Glomerular endothelial cell (primary cell): ENCODE results near the gene PADI2. TPM values are rescaled to one million over a fixed set of nuclear protein-coding genes. Genes with fewer than 3 reads are reported as not detected.

Experiments used
- DNase-seq: peaks from one replicate; pipeline ENCODE4 v3.0.0-alpha.2; 2011; ENCODE audit warnings: low read depth, low spot score; ENCODE audit errors: extremely low read depth
- total RNA-seq: library from RNA; depleted of rRNA; stranded (reverse); fragments of >200 nt; gene quantifications from 2 replicates; pipeline ENCODE4 v1.2.3, GENCODE V29; 2015

Gene PADI2
- total RNA-seq, 1 donor from 2014 or later, result 0.18 TPM

GRCh38 chr1:17060306-17060749 lies 58.9 kb downstream of the PADI2 start:
- no peak for DNase-seq

DNA sequence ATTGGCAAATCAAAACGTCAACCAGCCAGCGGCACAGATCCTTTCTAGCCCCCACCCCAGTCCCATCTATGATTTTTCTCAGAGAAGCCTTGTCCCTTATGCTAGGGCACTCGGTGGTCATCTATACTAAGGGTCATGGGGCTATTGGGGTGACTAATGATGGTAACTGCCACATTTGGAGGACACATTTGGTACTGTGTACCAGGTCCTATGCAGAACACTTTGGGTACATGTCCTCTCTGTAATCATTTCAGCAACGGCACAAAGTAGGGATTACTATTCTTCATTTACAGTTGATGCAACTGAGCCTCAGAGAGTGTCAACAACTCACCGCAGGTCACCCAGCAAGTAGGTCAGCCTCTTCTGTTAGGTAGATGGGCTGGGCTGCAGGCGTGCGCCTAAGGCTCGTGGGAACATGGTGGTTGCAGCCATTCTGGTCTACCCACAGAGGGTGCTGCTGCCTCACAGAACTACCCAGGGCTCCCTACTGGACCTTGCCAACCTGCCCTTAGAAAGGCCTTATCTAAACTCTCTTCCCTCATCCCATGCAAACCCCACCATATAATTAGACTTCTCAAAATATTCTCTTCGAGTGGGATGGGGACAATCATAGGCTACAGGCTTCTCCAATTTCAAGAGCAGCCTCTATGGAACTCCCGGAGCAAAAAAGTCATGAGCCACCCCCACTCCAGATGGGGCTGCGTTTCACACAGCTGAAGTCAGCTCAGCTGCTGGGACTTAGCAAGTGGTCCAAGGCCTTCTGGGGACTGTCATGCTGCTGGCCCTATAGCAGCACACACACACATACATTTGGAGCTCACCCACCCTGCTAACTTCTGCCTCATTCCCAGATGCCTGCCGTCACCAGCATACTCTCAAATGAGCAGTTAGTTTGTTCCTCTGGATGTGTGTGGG lies 59.6 kb downstream of the PADI2 start:
- no peak for DNase-seq

DNA sequence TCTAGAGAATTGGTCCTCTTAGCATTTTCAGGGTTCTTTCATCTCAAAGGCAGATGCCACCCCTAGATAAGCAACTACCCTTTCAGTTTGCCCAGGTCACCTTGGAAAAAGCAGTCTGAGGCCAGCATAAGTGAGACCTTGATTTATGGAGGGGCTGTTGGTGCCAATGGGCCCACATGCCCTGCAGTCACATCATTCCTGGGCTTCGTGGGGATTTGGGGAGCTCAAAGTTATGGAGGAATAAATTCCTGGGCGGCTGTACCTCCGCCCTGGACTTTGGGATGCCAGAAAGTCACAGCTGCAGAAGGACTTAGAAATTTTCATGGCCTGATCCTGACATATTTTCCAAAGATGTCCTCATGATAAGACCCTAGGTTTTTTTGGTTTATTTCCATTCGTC lies 62.7 kb downstream of the PADI2 start:
- DNase-seq, result no peak

DNA sequence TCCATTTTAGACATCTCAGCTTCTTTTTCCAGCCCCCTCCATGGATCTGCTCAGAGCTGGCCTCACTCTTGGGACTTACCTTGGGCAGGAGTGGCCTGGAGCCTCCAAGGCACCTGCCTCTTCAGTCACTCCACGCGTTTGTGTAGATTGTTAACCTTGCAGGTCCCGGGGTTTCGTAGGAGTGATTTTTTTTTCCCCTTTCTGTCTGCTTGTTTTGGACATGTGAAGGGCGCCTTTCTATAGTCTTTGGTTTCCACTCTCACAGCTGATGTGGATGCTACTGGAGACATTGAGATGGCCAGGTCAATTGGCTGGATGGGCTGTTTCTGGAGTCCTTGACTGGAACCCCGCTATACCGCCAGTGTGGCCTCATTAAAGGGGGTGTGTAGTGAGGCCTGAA lies 63.5 kb downstream of the PADI2 start:
- DNase-seq, result no peak

DNA sequence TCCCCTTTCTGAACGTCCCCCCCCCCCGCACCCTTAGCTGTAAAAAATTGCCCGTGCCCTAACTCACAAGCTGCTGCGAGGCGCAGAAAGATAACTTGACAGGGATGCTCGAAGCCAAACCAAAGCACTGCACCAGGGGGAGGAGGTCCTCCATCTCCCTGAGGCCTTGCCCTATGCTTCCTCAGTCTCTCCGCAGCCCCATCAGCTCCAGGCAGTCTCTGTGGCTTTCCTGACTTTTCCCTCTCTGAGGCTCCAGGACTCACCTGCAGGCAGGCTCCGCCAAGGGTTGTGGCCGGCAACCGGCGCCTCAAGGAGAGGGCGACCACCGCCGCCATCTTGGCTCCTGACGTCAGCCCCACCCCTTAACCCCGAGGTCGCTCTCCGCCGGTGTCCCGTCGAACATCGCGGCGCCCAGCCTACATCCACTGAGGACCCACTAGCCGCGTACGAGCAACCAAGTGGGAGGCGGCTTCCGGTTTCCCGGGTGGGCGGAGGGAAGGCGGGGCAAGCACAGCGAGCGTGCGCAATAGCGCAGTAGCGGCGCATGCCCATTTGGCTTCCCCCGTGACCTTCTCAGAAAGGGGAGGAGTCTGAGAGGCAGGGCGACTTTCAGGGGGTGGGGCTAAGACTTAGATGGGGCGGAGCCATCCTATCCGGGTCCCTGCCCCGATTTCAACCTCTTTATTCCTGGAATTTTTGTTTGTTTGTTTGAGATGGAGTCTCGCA lies 65.4 kb downstream of the PADI2 start, which contains the start of gene SDHB:
TSS of gene SDHB (minus strand) at position 348 of the 726 bp plus-strand sequence. CDS start at position 335, 13 bp downstream.
- DNase-seq, result peak; percentile 87

DNA sequence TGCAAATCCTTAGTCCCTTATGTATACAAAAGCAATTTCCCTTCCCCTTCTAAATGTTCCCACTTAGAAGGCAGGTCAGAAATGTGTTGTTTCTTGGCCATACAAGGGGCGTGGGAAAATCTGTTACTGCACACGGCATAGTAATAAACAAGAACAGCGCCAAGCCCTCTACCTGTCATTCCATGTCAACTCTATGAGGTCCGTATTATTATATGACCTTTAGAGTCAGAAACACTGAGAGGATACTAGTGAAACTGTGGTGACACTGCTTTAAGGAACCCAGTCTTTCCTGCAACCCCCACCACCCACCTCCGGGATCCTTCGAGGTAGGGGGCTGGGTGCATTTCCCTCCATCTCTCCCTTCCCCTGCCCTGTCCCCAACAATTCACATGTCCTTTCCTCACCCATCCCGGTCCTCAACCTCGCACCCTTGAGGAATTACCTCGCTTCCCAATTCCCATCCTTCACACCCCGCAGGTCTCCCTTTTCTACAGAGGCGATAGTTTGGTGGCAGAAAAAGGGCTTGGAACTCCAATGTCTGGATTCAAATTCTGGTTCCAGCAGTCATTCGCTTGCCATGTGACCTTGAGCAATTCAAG lies 66.1 kb downstream of the PADI2 start:
- no peak for DNase-seq

GRCh38 chr1:17052641-17053040 lies 66.6 kb downstream of the PADI2 start:
- no peak for DNase-seq

- no peak for DNase-seq
These were observed 67.2 kb downstream of the PADI2 start for GRCh38 chr1:17052038-17052437.

- no peak for DNase-seq
These were observed 71.3 kb downstream of the PADI2 start for GRCh38 chr1:17047924-17048323.

GRCh38 chr1:17046334-17046657 lies 73.0 kb downstream of the PADI2 start:
- DNase-seq, result no peak

- no peak for DNase-seq
These were observed 73.5 kb downstream of the PADI2 start for GRCh38 chr1:17045634-17046333.

DNA sequence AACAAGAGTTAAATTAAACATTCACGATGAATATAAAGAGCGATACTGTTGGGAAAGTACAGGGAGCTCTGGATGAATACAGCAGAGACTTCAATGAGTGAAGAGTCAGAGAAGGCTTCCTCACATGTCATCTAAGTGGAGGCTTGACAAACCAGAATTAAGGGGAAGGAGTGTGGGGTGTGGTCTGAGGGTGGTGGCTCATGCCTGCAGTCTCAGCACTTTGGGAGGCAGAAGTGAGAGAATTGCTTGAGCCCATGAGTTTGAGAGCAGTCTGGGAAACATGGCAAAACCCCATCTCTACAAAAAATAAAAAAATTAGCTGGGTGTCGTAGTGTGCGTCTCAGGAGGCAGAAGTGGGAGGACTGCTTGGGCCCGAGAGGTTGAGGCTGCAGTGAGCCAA lies 74.1 kb downstream of the PADI2 start:
- DNase-seq, result no peak

DNA sequence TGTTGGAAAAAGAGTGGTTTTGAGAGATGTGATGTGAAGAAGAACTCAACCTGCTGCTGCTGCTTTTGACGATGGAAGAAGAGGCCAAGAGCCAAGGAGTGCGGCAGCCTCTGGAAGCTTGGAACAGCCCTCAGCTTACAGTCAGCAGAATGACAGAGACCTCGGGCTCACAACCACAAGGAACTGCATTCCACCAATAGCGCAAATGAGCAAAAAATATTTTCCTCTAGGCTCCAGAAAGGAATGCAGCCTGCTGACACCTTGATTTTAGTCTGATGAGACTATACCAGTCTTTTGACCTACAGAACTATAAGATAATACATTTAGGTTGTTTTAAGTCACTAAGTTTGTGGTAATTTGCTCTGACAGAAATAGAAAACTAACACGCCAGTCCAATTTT lies 75.6 kb downstream of the PADI2 start:
- DNase-seq, result no peak

- DNase-seq, result no peak
These were observed 79.1 kb downstream of the PADI2 start for GRCh38 chr1:17040135-17040534.

DNA sequence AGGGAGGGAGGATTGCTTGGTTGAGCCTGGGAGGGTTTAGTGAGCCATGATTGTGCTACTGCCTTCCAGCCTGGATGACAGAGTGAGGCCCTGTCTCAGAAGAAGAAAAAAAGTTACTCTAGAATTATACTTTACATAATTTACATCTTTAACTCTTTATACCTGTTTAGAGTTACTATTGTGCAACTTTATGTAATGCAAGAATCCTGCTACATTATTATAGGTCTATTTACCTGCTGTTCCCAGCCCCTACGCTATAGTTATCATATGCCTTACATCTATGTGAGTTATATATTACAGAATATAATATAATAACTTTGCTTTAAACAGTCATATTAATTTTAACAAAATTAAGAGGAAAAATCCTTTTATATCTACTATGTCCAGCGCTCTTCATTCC lies 79.7 kb downstream of the PADI2 start:
- DNase-seq, result no peak

DNA sequence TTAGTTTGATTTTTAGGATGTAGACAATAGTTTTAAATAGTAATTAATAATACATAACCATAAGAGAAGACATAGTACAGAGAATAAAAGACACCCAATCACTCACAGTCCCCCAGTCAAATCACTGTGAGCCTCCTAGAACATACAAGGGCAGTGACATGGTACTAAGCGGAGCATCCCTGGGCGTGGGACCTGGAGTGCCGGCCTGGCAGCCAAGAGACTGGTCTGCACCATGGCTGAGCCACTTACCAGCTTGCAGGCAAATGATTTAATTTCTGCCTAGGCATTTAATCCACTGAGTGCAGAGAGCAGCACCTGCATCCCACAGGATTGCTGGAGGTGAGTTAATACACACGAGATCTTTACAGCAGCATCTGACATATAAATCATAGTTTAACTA lies 85.8 kb downstream of the PADI2 start:
- no peak for DNase-seq

GRCh38 chr1:17032741-17033140 lies 86.5 kb downstream of the PADI2 start:
- DNase-seq, result no peak

DNA sequence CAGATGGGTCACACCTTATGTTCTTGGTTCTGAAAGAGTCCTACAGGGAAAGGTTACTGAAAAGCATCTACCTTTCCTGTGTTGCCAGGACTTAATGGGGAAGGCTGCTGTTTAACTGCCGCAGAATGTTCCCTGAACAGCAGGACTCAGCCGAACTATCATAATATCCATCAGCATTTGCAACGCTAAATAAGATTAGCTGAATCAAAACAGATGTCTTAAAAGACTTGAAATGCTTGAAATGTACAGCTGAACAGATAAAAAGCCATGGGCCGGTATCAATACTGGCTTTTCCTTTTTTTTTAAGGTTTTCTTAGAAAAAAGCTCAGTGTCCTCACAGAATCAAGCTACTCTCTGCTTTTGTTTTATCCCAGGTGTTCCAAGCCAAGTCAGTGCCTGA lies 87.8 kb downstream of the PADI2 start:
- no peak for DNase-seq

GRCh38 chr1:17030206-17030605 lies 89.0 kb downstream of the PADI2 start:
- no peak for DNase-seq

DNA sequence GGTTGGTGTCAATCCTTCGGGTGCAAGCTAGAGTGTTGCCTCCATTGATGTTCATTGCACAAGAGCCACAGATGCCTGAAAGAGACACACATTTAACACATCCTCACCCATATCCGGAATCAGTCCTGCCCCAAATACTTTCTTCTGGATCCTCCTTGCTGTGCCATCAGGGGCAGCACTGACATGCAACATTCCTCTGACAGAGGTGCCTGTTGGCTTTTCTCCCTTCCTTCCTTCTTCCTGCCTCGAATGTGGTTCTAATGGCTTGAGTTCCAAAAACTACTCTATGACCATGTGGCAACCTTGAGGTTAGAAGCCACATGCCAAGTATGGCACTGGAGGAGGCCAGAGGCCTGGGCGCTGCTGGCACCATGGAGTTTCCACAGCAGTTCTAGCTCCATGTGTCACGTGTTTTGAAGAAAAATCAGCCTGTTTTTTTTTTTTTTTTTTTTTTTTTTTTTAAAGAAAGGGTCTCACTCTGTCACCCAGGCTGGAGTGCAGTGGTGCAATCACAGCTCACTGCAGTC lies 90.5 kb downstream of the PADI2 start:
- DNase-seq, result no peak

DNA sequence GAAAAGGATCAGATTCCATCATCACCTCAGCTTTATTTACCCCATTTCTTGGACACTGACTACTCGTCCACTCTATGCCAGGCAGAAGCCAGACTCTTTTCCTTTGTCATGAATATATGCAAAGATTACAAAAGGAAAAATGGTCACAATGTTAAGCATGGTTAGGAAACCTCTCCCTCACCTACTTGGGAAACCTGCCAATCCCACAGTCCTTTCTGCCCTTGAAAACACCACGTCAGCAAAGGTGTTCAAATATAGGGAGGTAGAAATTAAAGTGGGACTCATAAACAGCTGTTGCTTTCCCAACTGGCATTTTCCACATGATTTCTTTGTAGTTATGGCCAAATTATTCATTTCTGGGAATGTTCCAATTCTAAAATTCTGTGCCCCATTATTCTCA lies 91.4 kb downstream of the PADI2 start:
- no peak for DNase-seq
